Epidermal melanocyte (primary cell): ENCODE data around the gene TRA2B.
A peak's percentile ranks its signal among the peaks of the same experiment; 100 is the strongest.

Source experiments
- DNase-seq: peaks from one replicate; pipeline ENCODE4 v3.0.0; 2011; ENCODE audit warnings: low spot score; ENCODE audit not compliant: insufficient read length

Gene TRA2B

DNA sequence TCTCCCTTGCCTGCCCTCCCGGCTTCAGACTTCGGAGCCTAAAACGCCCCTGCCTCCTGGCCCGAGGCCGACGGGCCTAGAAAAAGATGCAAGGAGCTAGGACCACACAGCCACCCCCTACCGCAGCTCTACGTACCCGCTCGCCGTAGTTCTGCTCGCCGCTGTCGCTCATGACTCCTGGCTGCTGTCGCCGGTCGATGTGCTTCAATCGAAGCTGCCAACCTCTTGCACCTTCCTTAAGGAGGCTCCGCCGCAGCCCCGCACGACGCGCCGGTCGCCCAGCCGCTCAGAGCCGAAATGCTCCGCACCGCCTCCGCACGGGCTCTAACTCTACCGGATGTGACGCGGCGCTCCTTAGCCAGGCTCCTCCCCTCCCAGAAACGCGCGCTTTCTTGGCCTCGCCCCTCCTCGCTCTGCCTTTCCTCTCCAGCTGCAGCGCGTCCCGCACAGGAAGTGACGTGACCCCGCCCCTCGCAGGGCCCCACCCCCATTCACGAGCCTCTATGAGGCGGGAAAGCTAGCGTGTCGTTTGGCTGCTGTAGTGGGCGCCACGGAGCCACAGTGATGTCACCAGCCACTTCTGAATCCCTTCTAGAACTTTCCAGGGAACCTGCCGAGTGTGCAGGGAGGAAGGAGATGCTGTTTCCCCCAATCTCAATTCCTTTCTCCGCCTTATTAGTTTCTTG, at the start of gene TRA2B:
Gene TRA2B (minus strand): TSS at position 326 of the 686 bp plus-strand sequence. CDS start 154 bp downstream, at position 172.
- DNase-seq, result peak; percentile 85

DNA sequence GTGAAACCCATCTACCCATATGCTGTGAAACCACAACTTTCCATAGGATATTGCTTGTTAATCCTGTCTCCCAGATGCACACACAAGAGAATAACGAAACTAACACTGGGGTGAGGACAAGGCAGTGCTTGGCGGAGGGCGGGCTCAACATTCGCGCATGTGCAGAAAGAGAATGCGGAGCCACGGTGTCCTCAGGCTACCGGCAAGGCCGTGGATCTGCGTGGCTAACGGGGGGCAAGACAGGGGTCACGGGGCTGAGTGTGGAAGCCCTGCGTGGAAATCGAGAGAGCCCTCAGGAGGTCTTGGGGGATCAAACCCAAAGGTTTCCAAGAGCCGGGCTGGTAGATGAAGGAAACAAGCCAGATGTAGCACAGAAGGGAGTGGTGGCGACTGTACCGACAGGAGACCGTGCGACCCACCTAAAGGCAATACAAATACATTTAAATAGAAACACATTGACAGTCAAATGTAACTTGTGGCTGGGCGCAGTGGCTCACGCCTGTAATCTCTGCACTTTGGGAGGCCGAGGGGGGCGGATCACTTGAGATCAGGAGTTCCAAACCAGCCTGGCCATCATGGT, 48.5 kb upstream of the TRA2B start:
- no peak for DNase-seq

DNA sequence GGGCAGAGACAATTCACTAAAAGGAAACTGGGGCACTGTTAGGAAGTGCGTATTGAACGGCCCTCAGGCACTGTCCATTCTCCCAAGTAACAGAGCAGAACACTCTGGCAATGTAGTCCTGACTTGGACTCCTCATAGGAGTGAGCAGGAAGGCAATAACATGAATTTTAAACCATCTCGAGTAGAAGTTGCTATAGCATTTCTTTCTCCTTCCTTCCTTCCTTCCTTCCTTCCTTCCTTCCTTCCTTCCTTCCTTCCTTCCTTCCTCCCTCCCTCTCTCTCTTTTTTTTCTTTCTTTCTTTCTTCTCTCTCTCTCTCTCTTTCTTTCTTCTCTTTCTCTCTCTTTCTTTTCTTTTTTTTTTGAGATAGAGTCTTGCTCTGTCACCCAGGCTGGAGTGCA, 46.4 kb upstream of the TRA2B start:
- no peak for DNase-seq

DNA sequence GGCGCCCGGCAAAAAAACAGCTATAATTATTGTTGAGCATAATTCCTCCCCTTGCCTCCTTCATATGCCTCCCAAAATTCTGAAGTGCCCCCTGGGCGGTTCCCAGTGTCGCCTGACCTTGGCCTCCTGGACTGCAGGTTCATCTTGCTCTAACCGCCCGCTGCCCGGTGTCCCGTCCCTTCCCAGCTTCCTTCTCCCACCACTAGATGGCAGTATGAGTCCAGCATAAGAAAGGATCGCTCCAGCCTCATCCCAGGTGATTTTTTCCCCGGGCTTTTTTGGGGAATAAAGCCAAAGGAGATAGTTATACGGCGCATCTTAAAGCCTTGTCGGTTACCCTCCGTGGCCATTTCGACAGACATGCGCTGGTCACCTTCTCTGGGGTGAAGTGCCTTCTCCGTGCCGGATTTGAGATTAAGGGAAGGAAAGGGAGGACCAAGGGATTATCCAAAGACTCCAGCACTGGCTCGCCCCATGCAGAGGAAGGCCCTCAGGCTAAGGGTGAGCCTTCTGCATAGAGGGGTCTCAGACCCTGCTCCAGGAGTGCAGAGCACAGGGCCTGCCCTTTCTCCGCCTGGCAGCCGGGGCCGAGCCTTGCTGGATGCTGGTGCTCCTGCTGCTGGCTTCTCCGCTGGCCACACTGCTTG, 45.8 kb upstream of the TRA2B start:
- peak; percentile 49 for DNase-seq

DNA sequence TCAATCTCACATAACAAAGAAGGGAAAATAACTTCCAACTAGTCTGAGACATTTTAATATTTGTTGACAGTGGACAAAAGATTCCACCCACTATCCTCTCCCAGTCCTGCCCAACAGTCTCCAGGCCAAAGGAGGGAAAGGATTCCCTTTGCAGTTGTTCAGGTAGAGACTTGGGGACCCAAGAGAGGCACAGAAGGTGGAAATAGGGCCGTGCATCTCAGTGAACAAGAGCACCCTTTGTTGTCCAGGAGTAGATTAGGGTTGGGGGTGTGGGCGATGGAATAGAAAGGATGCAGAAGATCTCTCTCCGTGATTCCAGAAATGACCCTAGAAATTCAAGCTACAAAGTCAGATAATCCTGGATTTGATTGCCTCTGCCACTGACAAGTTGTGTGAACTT, 44.8 kb upstream of the TRA2B start:
- DNase-seq, result no peak

DNA sequence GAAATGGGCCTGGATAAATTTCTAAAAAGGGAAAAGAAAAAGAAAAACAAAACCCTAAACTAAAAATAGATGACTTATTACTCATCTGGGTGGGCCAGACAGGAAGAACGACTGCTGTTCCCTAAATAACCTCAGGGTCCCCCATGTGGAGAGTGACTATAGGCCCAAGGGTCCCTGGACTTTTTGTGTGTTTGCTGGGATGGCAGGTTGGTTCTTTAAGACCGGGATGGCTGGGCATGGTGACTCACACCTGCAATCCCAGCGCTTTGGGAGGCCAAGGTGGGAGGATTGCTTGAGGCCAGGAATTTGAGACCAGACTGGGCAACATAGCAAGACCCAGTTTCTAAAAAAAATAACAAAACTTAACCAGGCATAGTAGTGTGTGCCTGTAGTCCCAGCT, 43.8 kb upstream of the TRA2B start:
- no peak for DNase-seq

DNA sequence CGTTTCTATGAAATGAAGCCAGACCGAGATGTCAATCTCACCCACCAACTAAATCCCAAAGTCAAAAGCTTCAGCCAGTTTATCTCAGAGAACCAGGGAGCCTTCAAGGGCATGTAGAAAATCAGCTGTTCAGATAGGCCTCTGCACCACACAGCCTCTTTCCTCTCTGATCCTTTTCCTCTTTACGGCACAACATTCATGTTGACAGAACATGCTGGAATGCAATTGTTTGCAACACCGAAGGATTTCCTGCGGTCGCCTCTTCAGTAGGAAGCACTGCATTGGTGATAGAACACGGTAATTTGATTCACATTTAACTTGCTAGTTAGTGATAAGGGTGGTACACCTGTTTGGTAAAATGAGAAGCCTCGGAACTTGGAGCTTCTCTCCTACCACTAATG, 41.9 kb upstream of the TRA2B start:
- no peak for DNase-seq

DNA sequence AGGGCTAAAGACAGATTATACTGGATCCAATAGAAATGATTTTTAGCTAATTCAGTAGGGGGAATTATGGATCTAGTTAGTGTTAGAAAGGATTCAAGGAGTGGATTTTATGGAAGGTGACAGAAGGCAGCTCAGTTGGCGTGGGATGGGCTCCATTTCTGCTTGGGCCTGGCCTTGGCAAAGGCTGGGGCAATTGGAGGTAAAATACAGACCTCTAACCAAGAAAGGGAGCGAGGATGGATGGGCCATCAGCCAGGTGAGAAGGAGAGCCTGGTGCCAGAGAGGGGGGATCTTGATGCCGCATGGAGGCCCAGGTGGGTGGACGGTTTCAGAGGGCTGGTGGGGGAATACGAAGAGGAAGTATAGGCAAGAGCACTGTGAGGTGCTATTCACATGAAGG, 40.7 kb upstream of the TRA2B start:
- no peak for DNase-seq

DNA sequence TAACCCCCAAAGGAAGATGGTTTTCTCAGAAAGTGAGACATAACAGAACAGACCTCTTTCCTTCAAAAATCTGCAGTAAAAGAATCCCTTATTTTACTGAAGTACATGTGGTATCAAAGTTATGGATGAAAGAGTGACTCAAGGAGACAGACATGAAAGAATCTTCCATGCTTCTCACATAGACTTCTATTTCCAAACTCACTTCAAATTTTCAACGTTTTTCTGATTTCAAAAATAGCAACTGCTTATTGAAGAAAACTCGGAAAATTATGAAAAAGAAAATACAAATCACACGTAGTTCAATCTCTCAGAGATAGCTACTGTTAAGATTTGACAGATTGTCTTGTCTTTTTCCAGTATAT, 39.8 kb upstream of the TRA2B start:
- DNase-seq, result no peak

DNA sequence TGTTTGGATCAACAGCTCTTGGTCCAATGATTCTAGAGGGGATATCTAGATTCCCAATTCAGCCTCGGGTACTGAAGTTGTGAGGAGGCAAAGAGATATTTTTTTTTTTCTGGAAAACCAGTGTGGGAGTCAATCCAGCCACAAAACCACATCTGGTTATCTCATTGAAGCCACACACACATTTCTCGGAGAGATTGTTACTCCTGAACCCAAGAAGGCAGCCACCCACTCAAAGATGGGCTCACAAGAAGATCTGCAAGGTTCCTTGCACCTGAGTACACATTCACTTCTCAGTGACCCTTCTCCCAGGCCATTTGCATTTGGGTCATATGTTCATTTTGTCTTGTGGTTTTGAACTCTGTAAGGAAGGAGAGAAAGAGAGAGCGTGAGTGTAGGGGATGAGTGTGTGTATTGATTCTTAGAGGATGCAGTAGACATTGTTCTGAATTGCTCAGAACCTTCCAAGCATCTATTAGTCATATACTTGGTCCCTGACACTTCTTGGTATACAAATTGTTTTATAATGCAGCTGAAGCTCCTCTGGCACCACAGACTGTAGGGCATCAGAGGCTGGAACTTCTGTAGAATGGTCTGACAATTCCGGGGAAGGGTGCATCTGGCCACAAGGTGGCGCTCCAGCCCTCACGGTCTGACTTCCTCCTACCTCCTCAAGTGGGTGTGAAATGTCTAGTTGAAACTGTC, 39.3 kb upstream of the TRA2B start:
- DNase-seq, result peak; percentile 73

DNA sequence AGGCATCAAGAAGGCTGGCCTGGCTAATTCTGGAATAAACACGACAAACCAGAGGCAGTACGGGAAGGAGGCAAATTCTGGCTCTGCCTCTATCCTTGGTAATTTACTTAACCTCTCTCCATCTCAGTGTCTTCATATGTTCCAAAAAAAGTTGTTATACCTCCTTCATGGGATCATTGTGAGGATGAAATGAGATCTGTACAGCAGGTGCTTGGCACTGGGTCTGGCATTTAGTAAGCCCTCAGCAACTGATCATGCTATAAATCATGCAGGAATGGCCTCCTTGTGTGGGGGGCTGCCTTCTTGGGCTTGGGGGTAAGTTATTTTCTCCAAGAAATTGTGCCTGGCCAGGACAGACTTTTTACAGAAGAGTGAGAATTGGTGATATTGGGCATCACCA, 38.3 kb upstream of the TRA2B start:
- no peak for DNase-seq

DNA sequence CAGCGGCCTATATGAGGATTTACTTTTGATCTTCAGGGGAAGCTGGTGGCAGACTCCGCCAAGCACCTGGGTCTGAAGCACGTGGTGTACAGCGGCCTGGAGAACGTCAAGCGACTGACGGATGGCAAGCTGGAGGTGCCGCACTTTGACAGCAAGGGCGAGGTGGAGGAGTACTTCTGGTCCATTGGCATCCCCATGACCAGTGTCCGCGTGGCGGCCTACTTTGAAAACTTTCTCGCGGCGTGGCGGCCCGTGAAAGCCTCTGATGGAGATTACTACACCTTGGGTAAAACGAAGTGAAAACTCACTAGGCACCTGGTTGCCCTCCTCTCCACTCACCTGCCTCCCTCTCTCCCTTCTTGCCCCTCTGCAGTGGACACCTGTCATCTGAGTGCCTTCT, 33.8 kb upstream of the TRA2B start:
- no peak for DNase-seq

DNA sequence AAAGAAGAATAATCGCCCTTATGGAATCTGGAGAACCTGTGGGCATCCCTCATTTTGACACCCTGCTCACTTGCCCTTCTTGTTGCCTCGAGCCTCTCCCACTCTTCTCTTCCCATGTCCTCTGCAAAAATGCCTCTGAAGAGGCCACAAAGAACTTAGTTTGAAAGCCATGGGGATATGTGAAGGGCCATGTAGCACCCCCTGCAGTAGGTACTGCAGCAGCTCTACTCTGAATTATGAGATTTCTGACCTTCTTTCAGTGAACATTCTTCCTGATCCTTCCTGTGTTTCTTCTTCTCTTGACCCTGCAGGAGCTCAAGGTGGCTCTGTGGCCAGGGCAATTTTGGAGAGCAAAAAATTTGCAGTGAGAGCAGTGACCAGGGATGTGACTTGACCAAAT, 30.4 kb upstream of the TRA2B start:
- no peak for DNase-seq

DNA sequence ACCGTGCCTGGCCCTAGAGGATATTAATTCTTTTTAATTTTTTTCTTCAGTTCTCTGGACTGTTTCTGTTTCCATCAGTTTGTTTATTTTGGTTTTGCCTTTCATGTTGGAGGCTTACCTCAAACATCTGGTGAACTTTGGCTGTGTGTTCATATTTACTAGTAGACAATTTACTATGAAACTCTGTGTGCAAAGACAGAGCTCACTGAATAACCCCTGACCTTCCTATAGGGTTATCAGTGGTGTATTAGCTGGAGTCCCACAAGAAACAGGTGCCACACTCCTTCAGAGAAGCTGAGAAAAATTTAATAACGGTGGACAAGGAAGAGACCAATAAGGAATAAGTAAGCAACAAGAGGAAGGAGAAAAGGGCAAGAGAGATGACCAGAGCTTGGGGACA, 28.8 kb upstream of the TRA2B start:
- no peak for DNase-seq

DNA sequence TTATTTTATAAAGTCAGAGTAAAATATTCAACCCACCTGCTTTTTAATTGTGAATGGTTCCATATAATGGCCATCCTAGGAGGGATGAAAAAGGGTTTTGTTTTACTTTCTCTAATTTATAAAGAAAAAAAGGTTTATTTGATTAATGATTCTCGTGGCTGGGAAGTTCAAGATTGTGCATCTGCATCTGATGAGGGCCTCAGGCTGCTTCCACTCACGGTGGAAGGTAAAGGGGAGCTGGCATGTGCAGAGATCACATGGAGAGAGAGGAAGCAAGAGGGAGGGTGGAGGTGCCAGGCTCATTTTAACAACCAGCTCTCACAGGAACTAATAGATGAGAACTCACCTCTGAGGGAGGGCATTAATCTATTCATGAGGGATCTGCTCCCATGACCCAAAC, 27.7 kb upstream of the TRA2B start:
- no peak for DNase-seq

DNA sequence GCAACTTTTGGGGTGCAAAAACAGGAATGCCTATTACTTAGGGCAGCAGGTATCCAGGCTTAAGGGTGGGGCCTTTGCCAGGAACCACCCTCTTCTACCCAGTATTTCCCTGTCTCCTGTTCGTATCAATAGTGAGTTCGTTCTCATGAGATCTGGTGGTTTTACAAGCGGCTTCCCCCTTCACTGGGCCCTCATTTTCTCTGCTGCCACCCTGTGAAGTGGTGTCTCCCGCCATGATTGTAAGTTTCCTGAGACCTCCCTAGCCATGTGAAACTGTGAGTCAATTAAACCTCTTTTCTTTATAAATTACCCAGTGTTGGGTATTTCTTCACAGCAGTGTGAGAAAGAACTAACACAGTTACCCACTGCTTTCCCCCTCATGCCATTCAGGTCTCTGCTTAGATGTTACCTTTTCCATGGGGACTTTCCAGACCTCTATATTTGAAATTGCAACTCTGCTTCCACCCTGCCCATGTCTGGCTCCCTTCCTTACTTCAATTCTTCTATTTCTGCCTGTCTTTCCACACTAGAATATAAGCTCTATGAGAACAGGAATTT, 23.9 kb upstream of the TRA2B start:
- DNase-seq, result no peak

DNA sequence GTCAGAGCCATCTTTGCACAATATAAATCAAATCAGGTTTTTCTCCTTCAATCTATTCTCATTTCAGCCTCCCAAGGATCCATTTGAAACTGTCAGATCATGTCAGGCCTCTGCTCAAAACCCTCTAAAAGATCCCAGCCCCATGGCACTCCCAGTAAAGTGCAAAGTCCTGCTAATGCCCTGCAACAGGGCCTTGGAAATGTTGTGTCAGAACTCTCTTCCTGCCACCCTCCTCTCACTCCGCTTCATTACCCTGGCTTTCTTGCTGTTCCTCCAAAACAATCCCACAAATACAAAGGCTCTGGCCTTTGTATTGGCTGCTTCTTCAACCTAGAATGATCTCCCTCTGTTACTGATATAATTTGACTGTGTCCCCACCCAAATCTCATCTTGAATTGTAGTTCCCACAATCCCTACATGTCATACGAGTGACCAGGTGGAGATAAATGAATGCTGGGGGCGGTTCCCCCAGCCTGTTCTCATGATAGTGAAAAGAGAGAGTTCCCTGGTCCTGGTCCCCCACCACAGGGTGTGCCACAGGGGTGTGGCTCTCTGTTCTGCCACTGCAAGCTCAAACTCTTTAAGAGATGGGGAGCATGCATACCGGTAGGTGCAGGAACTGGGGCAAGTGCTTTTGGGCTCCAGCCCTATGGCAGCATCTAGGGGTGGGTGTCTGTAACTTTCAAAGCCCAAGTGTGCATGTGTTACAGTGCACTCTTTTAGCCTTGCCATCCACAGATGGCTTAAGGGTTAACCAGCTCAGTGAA, 22.9 kb upstream of the TRA2B start:
- DNase-seq, result no peak

DNA sequence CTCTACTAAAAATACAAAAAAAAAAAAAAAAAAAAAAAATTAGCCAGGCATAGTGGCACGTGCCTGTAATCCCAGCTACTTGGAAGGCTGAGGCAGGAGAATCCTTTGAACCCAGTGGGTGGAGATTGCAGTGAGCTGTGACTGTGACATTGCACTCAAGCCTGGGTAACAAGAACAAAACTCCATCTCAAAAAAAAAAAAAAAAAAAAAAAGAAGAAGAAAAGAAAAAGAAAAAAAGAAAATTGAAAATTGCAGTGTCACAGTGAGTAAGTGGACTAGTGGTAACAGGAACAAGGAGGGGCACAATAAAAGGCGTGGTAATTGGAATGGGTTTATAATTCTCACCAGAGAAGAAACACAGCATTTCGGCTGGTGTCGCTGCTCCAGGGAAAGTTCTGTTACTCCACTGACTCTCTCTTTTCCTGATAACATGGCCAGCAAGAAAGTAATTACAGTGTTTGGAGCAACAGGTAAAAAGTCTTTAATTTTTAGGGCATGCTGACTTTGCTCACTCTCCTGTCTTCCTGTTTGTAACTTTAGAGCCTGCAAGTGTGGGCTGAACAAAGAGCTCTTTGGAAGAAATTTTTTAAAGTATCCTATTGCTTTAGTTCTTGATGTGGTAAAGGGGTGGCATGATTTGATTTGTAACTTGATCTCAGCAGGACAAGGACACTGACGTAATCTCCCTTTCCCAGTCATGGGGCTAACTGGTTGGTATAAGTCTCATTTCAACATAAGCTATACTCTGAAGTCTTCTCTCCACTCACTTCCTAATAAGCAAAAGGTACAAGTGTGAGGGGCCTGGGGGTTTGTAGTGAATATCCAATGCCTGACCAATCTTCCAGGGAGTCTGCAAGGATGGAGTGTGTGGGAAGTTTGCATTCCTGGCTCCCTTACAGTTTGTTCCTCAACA, 22.1 kb upstream of the TRA2B start:
- peak; percentile 63 for DNase-seq

DNA sequence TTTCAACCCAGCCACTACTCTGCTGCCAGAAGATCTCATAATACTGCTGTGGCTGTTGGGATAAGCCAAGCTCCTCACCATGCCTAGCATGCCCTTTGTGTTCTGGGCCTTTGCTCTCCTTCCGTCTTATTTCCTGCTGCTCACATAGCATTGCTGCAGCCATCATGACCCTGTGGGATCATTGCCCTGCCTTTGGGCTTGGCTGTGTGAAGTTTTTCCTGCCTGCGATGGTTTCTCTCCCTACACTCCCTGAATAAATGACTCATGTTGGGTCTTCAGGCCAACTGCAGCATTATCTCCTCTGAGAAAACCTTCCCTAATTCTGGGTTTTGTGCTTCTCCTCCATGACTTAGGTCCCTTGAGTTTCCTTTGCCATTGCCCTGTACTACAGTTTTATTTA, 20.8 kb upstream of the TRA2B start:
- DNase-seq, result no peak

DNA sequence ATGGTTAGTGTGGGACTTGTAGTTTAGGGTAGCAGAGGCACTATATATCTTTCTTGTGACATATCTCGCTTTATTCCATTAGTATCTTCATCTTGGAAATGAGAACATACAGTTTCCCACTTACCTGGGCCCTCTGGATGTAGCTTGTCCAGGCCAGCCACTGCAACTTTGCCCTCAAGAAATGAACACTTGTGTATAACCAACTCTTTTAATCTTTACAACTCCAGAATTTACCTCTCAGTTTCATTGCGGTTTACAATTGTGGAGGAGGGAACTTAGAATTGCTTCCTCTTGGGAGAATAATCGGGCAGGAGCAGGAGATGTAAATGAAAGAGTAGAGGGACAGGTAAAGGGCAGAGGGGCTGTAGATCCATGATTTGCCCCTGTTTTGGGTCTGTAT, 18.4 kb upstream of the TRA2B start:
- DNase-seq, result no peak
